KOPT-K1 (cell line): Measurements from ENCODE around the gene NARF.
A peak's percentile ranks its signal among the peaks of the same experiment; 100 is the strongest.
"Not testable (repeated sequence)": the region's sequence is repeated elsewhere in the genome, so short reads cannot be mapped to it uniquely, and the experiment has no call there.

Experiments used
- H3K27ac ChIP-seq: fragments of 200-600 bp; sonication (generic); 2 replicates; pipeline ENCODE4 v1.5.1; 2016; ENCODE audit warnings: antibody characterized with exemption, mild to moderate bottlenecking, low read depth, low read length; ENCODE audit not compliant: poor library complexity, severe bottlenecking
- H3K36me3 ChIP-seq: fragments of 200-600 bp; sonication (generic); 2 replicates; pipeline ENCODE4 v1.5.1; 2017; ENCODE audit warnings: antibody characterized with exemption, mild to moderate bottlenecking, low read length, moderate library complexity; ENCODE audit not compliant: insufficient read depth
- H3K9me3 ChIP-seq: fragments of 200-600 bp; sonication (generic); 2 replicates; pipeline ENCODE4 v1.5.1; 2017; ENCODE audit warnings: antibody characterized with exemption, low read length, mild to moderate bottlenecking; ENCODE audit not compliant: insufficient read depth, poor library complexity, severe bottlenecking

Gene NARF

DNA sequence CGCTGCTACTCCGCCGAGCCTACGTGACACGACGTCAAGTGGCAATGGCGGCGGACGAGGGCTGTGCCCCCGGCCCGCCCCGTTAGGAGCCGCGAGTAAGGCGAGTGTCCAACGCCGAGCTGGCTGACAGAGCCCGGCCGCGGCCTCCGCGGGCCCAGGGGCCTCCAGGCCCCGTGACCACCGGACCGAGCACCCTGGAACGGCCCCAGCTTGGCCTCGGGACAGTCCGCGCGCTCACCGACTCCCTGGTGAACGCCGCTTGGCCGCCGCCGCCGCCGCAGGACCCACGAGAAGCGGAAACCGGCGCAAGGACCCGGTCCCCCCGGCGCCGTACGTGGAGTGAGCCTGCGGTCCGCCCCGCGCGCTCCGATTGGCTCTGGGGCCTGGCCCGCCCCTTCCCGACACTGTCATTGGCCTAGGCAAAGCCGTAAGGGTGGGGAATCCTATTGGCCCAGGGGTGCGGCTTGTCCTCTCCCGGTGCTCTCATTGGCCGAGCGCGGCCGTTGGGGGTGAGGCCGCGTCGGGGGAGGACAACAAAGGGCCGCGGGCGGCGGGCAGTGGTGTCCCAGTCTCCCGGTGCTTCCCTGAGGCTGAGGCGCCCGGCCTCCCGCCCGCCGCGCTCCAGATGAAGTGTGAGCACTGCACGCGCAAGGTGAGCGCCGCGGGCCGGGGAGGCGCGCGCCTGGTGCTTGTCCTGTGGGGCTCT, at the start of gene NARF:
Gene NARF (plus strand): TSS at position 563 of the 706 bp plus-strand sequence. CDS start 63 bp downstream, at position 626.
- H3K36me3 ChIP-seq: peaks cover 36% of the 10 kb centered on the region
- H3K9me3 ChIP-seq: peaks cover 10% of the 10 kb centered on the region
- peak within 1 kb of the TSS; percentile 93 for H3K27ac ChIP-seq

DNA sequence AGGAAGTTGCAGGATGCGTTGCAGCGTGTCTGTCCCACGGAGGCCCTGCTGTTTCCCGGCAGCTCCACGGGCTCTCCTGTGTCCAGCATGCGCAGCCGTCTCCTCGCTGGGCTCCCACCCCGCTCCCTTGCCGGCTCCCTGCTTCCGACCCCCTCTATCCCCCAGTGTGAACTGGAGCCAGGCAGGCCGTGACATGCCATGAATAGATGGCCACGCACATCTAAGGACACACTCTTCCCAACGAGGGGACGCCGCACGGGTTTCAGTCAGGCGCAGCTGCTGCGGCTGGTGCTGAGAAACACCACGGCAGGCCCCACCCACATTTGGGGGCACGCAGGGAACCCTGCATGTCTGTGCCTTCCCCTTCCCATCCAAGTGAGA, 49.6 kb upstream of the NARF start:
- Histone ChIP-seq H3K9me3 (no peaks in the 10 kb centered on the region), H3K27ac (no peak overlapping the region), H3K36me3 (peaks cover 41% of the 10 kb centered on the region)

DNA sequence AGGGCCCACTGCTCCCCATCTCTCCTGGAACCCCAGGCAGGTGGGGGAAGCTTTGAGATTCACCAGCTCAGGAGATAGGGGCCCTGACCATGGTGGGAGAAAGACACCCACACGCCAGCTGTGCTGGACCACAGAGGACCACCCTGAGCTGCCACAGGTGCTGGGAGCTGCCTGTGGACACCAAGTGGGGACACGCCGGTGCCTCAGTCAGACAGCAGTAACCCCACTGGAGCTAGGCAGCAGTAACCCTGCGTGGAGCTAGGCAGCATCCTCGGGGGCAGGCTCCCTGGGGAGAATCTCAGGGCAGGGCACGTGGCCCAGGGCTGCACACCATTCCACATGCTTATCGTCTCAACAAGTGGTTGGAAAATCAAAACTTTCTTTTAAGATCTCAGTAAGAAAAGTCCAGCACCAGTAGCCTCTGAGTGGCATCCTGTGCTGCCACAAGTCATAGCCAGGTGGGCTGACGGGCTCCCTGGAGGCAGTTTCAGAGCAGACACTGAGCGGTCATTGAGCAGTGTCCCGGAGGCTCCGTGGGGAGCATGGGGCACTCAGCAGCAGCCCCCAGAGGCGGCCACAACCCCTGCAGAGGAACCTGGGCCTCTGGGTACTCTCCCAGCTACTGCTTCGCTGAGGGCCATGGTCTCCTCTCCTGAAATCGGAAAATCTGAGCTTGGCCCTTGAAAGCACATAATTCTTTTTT, 48.4 kb upstream of the NARF start:
- Histone ChIP-seq H3K9me3 (no peaks in the 10 kb centered on the region), H3K27ac (no peak overlapping the region), H3K36me3 (peaks cover 33% of the 10 kb centered on the region)

DNA sequence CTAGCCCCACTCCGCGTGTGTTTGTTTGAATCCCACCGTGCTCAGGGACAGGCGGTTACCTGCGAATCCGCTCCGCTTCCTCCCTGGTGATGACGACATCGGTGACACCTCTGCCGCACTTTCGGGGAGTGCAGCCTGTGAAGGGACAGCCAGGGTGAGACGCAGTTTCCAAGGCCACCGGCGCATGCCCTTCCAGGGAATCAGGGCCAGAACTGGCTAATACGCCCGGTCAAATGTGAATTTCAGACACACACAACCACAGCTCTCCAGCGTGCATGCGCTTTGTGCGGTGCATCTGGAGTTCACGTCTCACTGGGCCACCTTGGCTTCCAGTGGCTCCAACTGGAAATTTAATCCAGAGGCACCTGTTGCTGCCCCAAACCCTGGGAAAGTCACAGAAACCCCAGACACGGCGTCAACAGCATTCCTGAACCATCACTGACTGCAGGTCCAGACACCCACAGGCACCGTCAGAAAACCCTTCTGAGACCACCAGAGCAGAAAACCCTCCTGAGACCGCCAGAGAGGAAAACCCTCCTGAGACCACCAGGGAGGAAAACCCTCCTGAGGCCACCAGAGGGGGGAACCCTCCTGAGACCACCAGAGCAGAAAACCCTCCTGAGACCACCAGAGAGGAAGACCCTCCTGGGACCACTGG, 47.0 kb upstream of the NARF start:
- H3K9me3 ChIP-seq: no peaks in the 10 kb centered on the region
- H3K36me3 ChIP-seq: peaks cover 23% of the 10 kb centered on the region
- H3K27ac ChIP-seq: no peak overlapping the region

DNA sequence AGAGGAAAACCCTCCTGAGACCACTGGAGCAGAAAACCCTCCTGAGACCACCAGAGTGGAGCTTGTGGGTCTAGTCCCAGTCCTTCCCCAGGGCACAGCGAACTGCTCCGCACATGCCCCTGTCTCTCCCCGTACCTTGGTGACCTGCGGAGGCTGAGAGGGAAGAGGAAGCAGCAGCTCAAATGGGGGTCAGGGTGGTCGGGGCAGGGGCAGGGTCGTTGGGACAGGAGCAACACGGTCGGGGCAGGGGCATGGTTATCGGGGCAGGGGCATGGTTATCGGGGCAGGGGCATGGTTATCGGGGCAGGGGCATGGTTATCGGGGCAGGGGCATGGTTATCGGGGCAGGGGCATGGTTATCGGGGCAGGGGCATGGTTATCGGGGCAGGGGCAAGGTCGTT, 46.5 kb upstream of the NARF start:
- H3K9me3 ChIP-seq, H3K27ac ChIP-seq: not testable (repeated sequence)
- H3K36me3 ChIP-seq: peaks cover 23% of the 10 kb centered on the region

DNA sequence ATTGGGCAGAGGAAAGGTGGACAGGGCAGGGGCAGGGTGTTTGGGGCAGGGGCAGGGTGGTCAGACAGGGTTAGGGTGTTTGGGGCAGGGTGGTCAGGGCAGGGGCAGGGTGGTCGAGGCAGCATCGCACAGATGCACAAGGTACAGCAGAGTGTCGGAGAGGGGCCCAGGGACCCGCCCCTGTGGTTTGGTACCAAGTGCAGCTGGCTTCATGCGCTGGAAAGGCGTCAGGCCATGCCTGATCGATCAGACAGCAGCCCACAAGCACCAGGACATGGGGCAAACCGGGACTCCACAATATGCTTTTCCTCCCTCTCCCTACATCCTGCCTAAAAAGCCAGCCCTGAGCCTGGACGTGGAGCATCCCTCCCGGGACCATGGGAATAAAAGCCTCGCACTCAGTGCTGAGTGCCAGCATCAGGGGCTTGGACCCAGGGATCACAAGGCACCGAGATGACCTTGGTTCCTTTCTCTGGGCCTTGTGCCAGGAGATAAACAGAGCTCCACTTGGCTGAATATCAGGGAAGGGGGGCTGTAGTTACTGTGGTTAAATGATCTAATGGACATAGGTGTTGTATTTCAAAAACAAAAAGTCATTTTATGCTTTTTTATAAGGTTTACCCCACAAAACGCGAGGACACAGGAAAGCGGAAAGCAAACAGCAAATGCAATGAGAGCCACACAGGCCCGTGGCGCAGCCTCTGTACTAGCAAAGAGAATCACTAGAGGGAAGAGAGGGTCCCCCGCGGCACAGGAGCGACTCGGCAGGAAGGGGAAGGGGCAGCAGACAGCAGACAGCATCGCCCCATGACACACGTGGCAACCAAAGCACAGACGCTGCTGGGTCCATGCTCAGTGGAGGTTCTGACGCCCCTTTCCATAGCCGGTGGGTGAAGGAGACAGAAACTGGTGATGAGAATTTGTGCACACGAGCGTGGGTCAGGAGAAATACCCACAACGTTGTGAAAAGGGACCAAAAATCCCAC, 45.7 kb upstream of the NARF start:
- Histone ChIP-seq H3K36me3 (peaks cover 23% of the 10 kb centered on the region), H3K27ac (no peak overlapping the region), H3K9me3 (no peaks in the 10 kb centered on the region)

DNA sequence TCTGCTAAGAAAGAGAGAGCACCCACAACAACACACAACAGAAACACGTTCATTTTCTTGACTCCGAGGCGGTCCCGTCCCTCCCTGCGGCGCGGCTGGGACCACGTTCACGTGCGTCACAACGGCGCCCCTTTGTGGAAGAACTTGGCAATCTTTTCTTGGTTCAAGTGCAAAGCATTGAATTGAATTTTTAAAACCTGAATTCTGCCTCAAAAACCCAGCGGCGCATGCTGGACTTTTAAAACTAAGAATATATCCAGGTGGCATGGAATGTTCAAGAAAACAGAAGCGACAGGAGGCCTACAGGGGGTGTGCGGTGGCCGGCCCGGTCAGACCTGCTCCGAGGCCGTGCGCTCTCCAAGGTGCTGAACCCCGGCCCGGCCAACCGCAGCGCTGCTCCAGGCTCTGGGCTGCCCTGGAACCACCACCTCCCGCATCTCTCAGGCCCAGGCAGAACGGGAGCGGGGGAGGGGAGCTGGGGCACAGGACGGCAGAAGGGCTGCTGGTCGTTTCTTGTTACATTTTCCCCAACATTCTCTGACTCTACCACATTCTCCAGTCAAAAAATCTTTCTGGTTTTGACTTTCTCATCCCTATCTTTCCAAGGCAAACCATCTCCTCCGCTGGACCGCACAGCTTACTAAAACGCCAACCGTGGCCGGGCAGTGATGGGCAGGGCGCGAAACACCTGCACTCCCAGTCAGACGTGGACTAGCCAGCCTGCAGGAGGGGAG, 43.8 kb upstream of the NARF start:
- no peak overlapping the region for H3K27ac ChIP-seq
- peaks cover 19% of the 10 kb centered on the region for H3K36me3 ChIP-seq
- H3K9me3 ChIP-seq: no peaks in the 10 kb centered on the region

DNA sequence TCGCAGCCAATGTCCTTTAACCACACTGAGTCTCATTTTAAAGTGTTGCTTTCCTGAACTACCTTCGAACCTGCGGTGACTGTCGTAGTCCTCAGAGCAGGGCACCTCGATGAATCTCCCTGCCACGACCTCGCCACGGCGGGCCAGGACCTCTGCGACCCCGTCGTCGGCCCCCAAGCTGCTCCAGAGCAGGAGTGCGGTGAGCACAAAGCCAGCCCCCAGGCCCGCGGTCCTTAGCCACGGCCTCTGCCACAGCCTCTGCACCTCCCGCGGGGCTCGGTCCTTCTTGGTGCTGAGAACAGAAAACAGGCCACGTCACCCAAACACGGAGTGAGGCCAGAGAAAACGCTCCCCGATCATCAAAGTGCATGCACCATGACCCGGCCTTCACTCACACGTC, 43.2 kb upstream of the NARF start:
- Histone ChIP-seq H3K9me3 (no peaks in the 10 kb centered on the region), H3K36me3 (peaks cover 22% of the 10 kb centered on the region), H3K27ac (no peak overlapping the region)

DNA sequence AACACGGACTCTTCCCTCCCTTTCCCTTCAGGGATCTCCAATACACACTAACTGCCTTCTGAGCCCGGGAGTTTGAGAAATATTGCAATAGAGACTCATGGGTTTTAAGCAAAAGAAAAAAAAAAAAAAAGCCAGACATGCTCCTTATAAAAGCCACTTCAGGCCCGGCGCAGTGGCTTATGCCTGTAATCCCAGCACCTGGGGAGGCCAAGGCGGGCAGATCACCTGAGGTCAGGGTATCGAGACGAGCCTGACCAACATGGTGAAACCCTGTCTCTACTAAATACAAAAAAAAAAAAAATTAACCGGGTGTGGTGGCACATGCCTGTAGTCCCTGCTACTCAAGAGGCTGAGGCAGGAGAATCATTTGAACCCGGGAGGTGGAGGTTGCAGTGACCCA, 42.8 kb upstream of the NARF start:
- Histone ChIP-seq H3K9me3 (no peaks in the 10 kb centered on the region), H3K27ac (no peak overlapping the region), H3K36me3 (peaks cover 26% of the 10 kb centered on the region)

DNA sequence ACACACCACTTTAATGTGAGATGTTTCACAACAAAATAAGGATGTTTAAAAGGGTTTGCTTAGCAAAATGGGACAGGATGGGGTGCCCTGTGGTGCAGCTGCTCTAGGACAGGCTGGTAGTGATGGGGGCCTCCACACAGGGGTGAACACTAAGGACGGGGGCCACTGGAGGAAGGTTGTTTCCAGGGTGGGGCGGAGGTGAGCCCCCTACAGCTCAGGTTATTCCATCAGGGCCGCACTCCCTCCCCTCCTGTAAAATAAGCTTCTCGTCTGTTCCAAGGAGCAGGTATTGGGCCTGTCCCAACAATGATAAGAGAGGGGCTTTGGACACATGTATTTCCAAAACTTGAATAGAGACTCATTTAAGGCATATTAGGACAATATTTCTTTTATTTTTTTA, 42.3 kb upstream of the NARF start:
- H3K9me3 ChIP-seq: no peaks in the 10 kb centered on the region

DNA sequence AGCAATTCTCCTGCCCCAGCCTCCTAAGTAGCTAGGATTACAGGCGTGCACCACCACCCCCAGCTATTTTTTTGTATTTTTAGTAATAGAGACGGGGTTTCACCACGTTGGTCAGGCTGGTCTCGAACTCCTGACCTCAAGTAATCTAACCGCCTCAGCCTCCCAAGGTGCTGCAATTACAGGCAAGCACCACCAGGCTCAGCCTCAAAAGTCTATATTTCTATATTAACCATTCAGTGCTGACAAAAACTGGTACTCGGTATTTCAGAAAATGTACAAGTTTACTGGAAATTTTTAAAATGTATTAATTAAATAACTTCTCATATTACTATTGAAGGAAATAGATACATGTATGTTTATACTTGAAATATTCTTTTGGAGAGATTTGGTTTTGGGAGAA, 41.8 kb upstream of the NARF start:
- Histone ChIP-seq H3K27ac (no peak overlapping the region), H3K36me3 (peaks cover 29% of the 10 kb centered on the region), H3K9me3 (no peaks in the 10 kb centered on the region)

More for the DNA sequence above, 42.3 kb upstream of the NARF start:
- no peak overlapping the region for H3K27ac ChIP-seq
- peaks cover 30% of the 10 kb centered on the region for H3K36me3 ChIP-seq

DNA sequence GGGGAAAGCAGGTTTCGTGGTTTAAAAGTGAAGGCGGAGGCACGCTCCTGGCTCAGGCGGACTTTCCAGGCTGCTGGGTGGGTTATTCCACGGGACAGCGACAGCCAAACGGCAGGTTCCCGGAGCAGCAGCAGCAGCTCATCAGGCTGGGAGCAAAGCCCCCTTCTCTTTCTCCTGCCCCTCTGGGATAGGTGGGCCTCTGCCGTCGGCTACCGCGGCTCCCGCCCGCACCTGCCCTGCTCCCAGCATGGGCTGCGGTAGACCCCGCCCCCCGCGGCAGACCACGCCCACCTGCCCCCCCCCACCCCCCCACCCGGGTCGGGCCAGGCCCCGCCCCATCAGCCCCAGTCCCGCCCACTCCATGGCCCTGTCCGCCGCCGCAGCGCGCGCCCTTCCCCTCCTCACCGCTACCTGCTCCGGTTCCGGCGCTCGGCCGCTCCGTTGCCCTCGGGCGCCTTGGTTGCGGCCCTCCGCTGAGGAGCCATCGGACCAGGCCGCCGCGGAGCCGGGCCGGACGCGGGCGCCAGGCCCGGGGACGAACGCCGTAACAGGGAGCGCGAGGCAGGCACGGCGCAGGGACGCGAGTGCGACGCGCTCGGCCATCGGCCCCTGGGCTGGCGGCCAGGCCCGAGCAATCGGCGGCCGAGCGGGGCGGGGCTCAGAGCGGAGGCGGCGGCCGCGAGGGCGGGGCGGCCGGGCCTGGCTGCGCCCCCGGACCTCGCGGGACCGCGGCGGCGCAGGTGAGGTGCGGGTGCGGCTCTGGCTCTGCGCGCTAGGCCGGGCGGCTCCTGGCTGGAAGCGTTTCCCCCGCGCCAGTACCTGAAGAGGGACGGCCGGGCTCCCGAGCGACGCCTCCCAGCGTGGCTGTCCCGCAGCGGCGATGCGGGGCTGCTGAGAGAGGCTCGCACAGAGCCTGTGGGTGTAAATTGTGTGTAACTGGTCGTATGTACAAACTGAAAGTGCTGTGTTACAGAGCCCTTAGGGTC, 40.2 kb upstream of the NARF start, which contains the start of the genes HEXD and OGFOD3:
Gene HEXD (plus strand): TSS at position 347 of the 986 bp plus-strand sequence. CDS start 1,453 bp downstream, outside the sequence.
Gene OGFOD3 (minus strand): TSS at position 586 of the 986 bp plus-strand sequence. CDS start 101 bp downstream, at position 485.
- H3K27ac ChIP-seq: peak within 1 kb of the TSS; percentile 71
- no peaks in the 10 kb centered on the region for H3K9me3 ChIP-seq
- peaks cover 33% of the 10 kb centered on the region for H3K36me3 ChIP-seq

DNA sequence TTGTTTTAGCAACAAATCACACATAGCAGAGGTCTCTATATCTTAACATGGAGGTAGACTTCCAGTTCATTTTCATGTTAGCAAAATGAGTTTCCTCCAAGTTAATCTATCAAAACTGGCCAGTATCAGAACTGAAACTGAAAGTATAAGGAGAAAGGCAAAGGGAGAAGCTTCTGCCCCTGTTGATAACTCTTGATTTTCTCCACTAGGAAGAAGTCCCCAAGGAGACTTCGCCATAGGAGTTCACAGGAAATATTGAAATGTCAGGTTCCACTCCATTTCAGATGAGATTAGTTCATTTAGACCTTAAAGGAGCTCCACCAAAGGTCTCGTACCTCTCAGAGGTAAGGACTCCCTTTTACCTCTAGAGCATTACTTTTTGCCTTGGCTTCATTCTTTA, 39.0 kb upstream of the NARF start:
- H3K9me3 ChIP-seq: no peaks in the 10 kb centered on the region
- H3K36me3 ChIP-seq: peaks cover 27% of the 10 kb centered on the region; the same call in 1 of the 2 replicates
- H3K27ac ChIP-seq: peak overlapping the region; percentile 71
